Measurements from ENCODE around the gene SPIN4.

GRCh38 chrX:63350465-63350877 lies 661 bp downstream of the SPIN4 start:
- no peak for TF ChIP-seq POLR2A (IDR thresholded peaks at IDR 0.05)
- no peak for TF ChIP-seq CTCF (IDR thresholded peaks at IDR 0.05 in 4 of 5, conservative IDR thresholded peaks at IDR 0.05 in 1 of 5)

Measured in gastrocnemius medialis (tissue), 4 donors.